Lower lobe of right lung (tissue), 2 donors: ENCODE results near the gene MISP. TPM values are rescaled to one million over a fixed set of nuclear protein-coding genes. Genes with fewer than 3 reads are reported as not detected.

Source experiments
- ATAC-seq, 2 donors: fragments of 200-7000 bp; cut with Tn5 transposase; one replicate each; pipeline ENCODE4 v1.9.1; 2020 to 2022; ENCODE audit warnings: mild to moderate bottlenecking in 2 of 2, moderate library complexity in 2 of 2
- DNase-seq: peaks from one replicate; pipeline ENCODE4 v3.0.0-alpha.2; 2020
- H3K27ac ChIP-seq: fragments of 200-600 bp; one replicate; pipeline ENCODE4 v1.8.0; 2022
- H3K27me3 ChIP-seq: fragments of 200-600 bp; one replicate; pipeline ENCODE4 v1.8.0; 2022; ENCODE audit warnings: low read depth
- H3K36me3 ChIP-seq: fragments of 200-600 bp; one replicate; pipeline ENCODE4 v1.8.0; 2022; ENCODE audit warnings: mild to moderate bottlenecking
- H3K4me1 ChIP-seq: fragments of 200-600 bp; one replicate; pipeline ENCODE4 v1.8.0; 2022
- H3K4me3 ChIP-seq: fragments of 200-600 bp; one replicate; pipeline ENCODE4 v1.8.0; 2022; ENCODE audit warnings: mild to moderate bottlenecking
- H3K9me3 ChIP-seq: fragments of 200-600 bp; one replicate; pipeline ENCODE4 v1.8.0; 2022
- CTCF ChIP-seq: fragments of 200-600 bp; IDR thresholded peaks from one replicate; pipeline ENCODE4 v1.8.0; 2022; ENCODE audit warnings: antibody characterized with exemption, mild to moderate bottlenecking
- intact Hi-C: fragments of 100-400 bp; cut with DNase I; formaldehyde crosslinking; loops from one replicate; pipeline ENCODE4 v1.11.0; 2022
- total RNA-seq: library from RNA; stranded (reverse); fragmentation: NEBNext Ultra II Directional; extraction: Animal tissue kit (Norgen Biotek cat#: 25700); gene quantifications from one replicate; pipeline ENCODE4 v1.2.1, GENCODE V29; 2021
- donor health status: DM: no; HTN: yes; CAD: no; lungs with severe emphysema.

Gene MISP
- total RNA-seq, 1 donor from 2014 or later, result 8.9 TPM

GRCh38 chr19:795691-796581, 45.0 kb downstream of the MISP start:
- peaks cover 45% of the 10 kb centered on the region for H3K4me1 ChIP-seq
- peaks cover 20% of the 10 kb centered on the region for H3K36me3 ChIP-seq
- intact Hi-C loops, result no loop called here
- H3K27me3 ChIP-seq, result no peaks in the 10 kb centered on the region
- H3K4me3 ChIP-seq, result peak overlapping the region; percentile 71
- ATAC-seq, result no peak
- H3K9me3 ChIP-seq, result no peaks in the 10 kb centered on the region
- peak overlapping the region; percentile 82 for H3K27ac ChIP-seq
- no peak for TF ChIP-seq CTCF
- no peak for DNase-seq

DNA sequence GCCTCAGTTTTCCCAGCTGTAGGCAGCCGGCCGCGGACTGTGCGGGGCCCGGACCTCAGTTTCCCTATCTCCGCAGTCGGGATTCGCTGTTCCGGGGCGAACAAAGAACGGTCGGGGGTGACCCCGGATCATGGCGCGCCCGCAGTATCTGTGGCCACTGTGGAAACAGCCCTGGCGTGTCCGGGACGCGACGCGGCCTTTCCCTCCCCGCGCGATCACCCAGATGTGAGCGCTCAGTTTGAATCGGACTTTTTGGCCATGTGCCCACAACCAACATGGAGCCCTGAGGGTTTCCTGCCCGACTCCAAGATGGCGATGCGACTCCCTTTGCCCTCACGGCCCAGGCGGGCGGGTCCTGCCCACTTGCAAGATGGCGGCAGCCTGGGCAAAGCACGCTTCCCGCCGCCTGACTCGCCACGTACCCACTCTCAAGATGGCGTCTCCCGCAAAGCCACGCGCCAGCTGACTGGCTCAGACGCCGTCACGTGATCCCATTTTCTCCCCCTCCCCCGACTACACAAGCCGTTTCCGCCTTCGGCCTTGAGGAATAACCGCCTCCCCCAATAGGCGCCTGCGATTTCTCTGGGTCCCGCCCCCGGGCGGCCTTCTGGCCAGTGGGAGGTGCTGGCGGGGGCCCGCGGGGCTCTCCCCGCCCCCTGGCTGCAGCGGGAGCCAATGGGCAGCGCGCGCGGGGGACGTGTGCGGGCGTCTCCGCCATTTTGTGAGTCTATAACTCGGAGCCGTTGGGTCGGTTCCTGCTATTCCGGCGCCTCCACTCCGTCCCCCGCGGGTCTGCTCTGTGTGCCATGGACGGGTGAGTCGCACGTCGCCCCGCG, 46.0 kb downstream of the MISP start, which contains the start of gene PTBP1:
Gene PTBP1, plus strand, starts transcription at position 761 of the 836 bp plus-strand sequence. Its CDS starts 46 bp downstream, at position 807.
- TF ChIP-seq CTCF, result peak; percentile 24
- intact Hi-C loops, result no loop called here
- Histone ChIP-seq H3K9me3 (no peaks in the 10 kb centered on the region), H3K27ac (peak within 1 kb of the TSS; percentile 96), H3K4me3 (peak within 1 kb of the TSS; percentile 85), H3K4me1 (peaks cover 52% of the 10 kb centered on the region), H3K27me3 (no peaks in the 10 kb centered on the region), H3K36me3 (peaks cover 29% of the 10 kb centered on the region)
- ATAC-seq (peak; percentile 92 to 95), DNase-seq (peak; percentile 100)

DNA sequence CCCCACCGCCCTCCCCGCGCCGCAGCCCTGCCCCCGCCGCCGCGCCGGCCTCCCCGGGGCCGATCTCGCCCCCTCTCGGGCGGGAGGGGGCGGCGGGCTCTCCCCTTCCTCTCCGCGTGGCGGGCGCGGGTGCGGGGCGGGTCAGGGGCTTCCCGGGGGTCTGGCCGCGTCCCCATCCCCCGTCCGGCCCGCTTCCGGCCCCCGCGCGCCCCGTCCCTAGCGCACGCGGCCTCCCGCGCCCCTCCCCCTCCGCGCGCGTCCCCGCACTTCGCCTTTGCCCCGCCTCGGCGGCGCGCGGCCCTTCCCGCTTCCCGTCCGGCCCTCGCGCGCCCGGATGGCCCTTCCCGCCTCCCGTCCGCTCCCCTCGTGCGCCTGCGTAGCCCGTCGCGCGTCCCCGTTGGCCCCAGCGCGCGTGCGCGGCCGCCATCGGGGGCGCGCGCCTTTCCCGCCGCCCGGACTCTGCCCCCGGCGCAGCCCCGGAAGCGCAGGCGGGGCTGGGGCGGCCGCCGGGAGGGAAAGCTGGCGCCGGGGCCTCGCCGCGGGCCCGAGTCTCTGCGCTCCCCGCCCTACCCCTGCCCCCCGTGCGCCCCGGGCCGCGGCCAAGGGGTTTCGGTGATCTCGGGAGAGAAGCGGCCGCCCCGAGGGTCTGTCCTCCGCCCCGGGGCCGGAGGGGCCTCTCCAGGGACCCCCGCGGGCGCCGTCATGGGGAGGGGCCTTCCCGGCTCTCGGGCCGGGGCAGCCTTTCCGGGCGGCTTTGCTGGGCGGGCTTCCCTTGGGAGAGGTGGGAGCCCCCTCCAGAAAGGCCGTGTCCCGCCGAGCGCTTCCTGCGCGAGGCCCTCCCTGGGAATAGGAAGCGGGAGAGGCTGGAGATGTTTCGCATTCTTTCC, 46.9 kb downstream of the MISP start:
- ATAC-seq (peak; percentile 47 to 69), DNase-seq (peak; percentile 93)
- H3K27ac ChIP-seq, result peak overlapping the region; percentile 96
- H3K9me3 ChIP-seq, result no peaks in the 10 kb centered on the region
- H3K36me3 ChIP-seq, result peaks cover 30% of the 10 kb centered on the region
- H3K4me1 ChIP-seq, result peaks cover 61% of the 10 kb centered on the region
- intact Hi-C loops, result no loop called here
- peak overlapping the region; percentile 85 for H3K4me3 ChIP-seq
- no peaks in the 10 kb centered on the region for H3K27me3 ChIP-seq
- no peak for TF ChIP-seq CTCF

GRCh38 chr19:798415-799075, 47.6 kb downstream of the MISP start:
- intact Hi-C loops, result no loop called here
- Histone ChIP-seq H3K27me3 (no peaks in the 10 kb centered on the region), H3K9me3 (no peaks in the 10 kb centered on the region), H3K27ac (peak overlapping the region; percentile 96), H3K4me3 (peak overlapping the region; percentile 85), H3K36me3 (peaks cover 38% of the 10 kb centered on the region), H3K4me1 (peaks cover 64% of the 10 kb centered on the region)
- DNase-seq, result peak; percentile 51
- no peak for TF ChIP-seq CTCF
- no peak for ATAC-seq
